ENCODE measurements around the gene ATP1B4. TPM values are rescaled to one million over a fixed set of nuclear protein-coding genes. Genes with fewer than 3 reads are reported as not detected.

The ATP1B4 gene
- total and polyA plus RNA-seq, 9 of the 15 experiments (the other 6 are each of a cell fraction or from before 2014, with no cell fraction given) = 0.04 to 0.18 TPM; not detected in 7

DNA sequence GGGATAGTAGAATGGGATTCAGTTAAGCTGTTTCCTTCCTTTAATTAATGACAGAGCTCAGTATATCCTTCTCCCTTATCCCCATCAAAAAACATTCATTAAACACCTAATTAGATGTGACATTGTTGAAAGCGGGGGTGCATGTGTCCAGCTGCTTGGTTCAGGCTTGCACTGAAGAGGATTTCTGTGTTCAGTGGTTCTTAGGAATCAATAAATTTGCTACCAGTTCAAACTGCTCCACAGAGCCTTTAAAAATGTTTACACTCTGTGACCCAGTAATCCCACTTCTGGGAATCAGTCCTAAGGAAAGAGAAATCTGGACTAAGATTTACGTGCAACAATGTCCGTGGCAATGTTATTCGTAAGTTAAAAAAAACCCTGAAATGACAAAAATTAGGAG, 43.5 kb upstream of the ATP1B4 start:
- H3K27ac ChIP-seq (ENCODE audit: extremely low read depth, low read depth, low read length) = no peak overlapping the region
- WGBS (ENCODE audit: insufficient coverage, low coverage, missing lambda C conversion rate) = 9% methylated on average over 4 of the region's 4 CpGs
- intact Hi-C loops (cut with micrococcal nuclease) = loop anchor here (2.0 kb wide), 1 partner anchor 156 kb away; no protein-coding TSS in a partner anchor
- H4K20me1 ChIP-seq (replicated peaks; ENCODE audit: control insufficient read depth, insufficient read depth, low read length) = no peaks in the 10 kb centered on the region
- in situ Hi-C loops (cut with MboI) = no loop called here
- POLR2A ChIA-PET = no interaction called here
- CTCF ChIA-PET (ENCODE audit: low intra/inter-chr PET ratio) = no interaction called here
- no peak overlapping the region for H3K4me2 ChIP-seq (ENCODE audit: insufficient read depth, low read length)
- no peak for TF ChIP-seq GTF2A2 (tag; IDR thresholded peaks at IDR 0.05)
- TF ChIP-seq GTF2F1 (IDR thresholded peaks at IDR 0.05; ENCODE audit: low read depth, low read length) = no peak
- no peak for TF ChIP-seq RCOR1 (IDR thresholded peaks at IDR 0.05; ENCODE audit: borderline replicate concordance in 1 of 2, low read depth in 2 of 2, low read length in 2 of 2)
- no peak for TF ChIP-seq IRF2 (CRISPR knock-in tag; IDR thresholded peaks at IDR 0.05)
- TF ChIP-seq MCM7 (IDR thresholded peaks at IDR 0.05) = no peak
- TF ChIP-seq PPARD (CRISPR knock-in tag; IDR thresholded peaks at IDR 0.05) = no peak
- TF ChIP-seq ZNF133 (CRISPR knock-in tag; IDR thresholded peaks at IDR 0.05) = no peak
- no peak for TF ChIP-seq E2F5 (CRISPR knock-in tag; IDR thresholded peaks at IDR 0.05)
- no peak for TF ChIP-seq SMC3 (conservative IDR thresholded peaks at IDR 0.05; ENCODE audit: insufficient read depth, low read depth, low read length)
- TF ChIP-seq, protein P1, sequence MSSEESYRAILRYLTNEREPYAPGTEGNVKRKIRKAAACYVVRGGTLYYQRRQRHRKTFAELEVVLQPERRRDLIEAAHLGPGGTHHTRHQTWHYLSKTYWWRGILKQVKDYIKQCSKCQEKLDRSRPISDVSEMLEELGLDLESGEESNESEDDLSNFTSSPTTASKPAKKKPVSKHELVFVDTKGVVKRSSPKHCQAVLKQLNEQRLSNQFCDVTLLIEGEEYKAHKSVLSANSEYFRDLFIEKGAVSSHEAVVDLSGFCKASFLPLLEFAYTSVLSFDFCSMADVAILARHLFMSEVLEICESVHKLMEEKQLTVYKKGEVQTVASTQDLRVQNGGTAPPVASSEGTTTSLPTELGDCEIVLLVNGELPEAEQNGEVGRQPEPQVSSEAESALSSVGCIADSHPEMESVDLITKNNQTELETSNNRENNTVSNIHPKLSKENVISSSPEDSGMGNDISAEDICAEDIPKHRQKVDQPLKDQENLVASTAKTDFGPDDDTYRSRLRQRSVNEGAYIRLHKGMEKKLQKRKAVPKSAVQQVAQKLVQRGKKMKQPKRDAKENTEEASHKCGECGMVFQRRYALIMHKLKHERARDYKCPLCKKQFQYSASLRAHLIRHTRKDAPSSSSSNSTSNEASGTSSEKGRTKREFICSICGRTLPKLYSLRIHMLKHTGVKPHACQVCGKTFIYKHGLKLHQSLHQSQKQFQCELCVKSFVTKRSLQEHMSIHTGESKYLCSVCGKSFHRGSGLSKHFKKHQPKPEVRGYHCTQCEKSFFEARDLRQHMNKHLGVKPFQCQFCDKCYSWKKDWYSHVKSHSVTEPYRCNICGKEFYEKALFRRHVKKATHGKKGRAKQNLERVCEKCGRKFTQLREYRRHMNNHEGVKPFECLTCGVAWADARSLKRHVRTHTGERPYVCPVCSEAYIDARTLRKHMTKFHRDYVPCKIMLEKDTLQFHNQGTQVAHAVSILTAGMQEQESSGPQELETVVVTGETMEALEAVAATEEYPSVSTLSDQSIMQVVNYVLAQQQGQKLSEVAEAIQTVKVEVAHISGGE (CRISPR knock-in tag; IDR thresholded peaks at IDR 0.05) = no peak
- TF ChIP-seq HNRNPK (IDR thresholded peaks at IDR 0.05; ENCODE audit: low read depth, low read length, poor library complexity, severe bottlenecking) = no peak
- TF ChIP-seq RAD21 (CRISPR knock-in tag; conservative IDR thresholded peaks at IDR 0.05 in 1 of 2, IDR thresholded peaks at IDR 0.05 in 1 of 2) = no peak
- no peak for TF ChIP-seq KLF16 (IDR thresholded peaks at IDR 0.05)
- no peak overlapping the region for H2AFZ ChIP-seq (ENCODE audit: low read depth, low read length)
- peaks cover 3 to 5% of the 10 kb centered on the region in 2 experiments; a peak in 2 of 5 replicates for H3K27me3 ChIP-seq (ENCODE audit: control insufficient read depth in 2 of 2, insufficient read depth in 2 of 2, low read length in 2 of 2)
- H3K36me3 ChIP-seq (ENCODE audit: control insufficient read depth, insufficient read depth, low read length) = no peaks in the 10 kb centered on the region
- FAIRE-seq = no peak
- ATAC-seq = no peak
- H3K79me2 ChIP-seq (ENCODE audit: control insufficient read depth, insufficient read depth, low read length) = no peaks in the 10 kb centered on the region
- no peaks in the 10 kb centered on the region for H3K9me1 ChIP-seq (ENCODE audit: control insufficient read depth, insufficient read depth, low read length)
- no TSS peak for BruUV-seq (replicated peaks)
- DNase-seq (ENCODE audit: extremely low read depth in 1 of 4, low spot score in 3 of 4) = no peak
- H3K4me3 ChIP-seq = no peak overlapping the region
- no peaks in the 10 kb centered on the region for H3K9me3 ChIP-seq (replicated peaks; ENCODE audit: control insufficient read depth, insufficient read depth, low read depth, low read length)
- no peaks in the 10 kb centered on the region for H3K4me1 ChIP-seq (replicated peaks in 1 of 2; ENCODE audit: control insufficient read depth in 2 of 2, insufficient read depth in 2 of 2, low read length in 2 of 2)
- no peak overlapping the region for H3K9ac ChIP-seq (ENCODE audit: insufficient read depth in 1 of 2, low read depth in 2 of 2, low read length in 2 of 2)
